Rectal smooth muscle tissue (tissue), 1 donor: ENCODE data around the gene REXO4.

Experiments used
- H3K27ac ChIP-seq: one replicate; pipeline ENCODE4 v1.7.0; 2013; ENCODE audit warnings: low read depth, low read length, inconsistent platforms
- H3K27me3 ChIP-seq: one replicate; pipeline ENCODE4 v1.7.0; 2013; ENCODE audit warnings: low read length; ENCODE audit not compliant: control insufficient read depth, insufficient read depth
- H3K36me3 ChIP-seq: one replicate; pipeline ENCODE4 v1.7.0; 2013; ENCODE audit warnings: low read length; ENCODE audit not compliant: control insufficient read depth, insufficient read depth
- H3K4me1 ChIP-seq: one replicate; pipeline ENCODE4 v1.7.0; 2013; ENCODE audit warnings: low read length; ENCODE audit not compliant: control insufficient read depth, insufficient read depth
- H3K4me3 ChIP-seq: one replicate; pipeline ENCODE4 v1.7.0; 2013; ENCODE audit warnings: low read length
- H3K9ac ChIP-seq: one replicate; pipeline ENCODE4 v1.7.0; 2013; ENCODE audit warnings: low read length

The REXO4 gene

DNA sequence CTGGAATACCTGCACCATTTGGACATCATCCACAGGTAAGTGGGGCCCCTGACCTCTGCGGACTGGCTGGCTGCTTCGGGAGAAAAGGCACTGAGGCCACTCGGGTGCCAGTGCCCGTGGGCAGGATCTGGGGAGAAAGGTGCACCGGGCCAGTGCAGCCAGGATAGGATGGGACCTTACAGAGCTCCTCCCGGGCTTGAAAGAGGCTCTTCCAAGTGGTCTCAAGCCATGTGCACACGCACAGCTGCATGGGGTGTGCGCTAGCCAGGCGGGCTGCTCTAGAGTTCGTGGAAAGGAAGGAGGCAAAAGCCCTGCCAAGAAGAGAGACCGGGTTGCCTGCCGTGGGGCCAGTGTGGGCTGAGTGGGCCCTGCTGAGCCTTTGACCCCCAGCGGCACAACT, 28.2 kb downstream of the REXO4 start:
- Histone ChIP-seq H3K9ac (no peak overlapping the region), H3K4me1 (no peaks in the 10 kb centered on the region), H3K27ac (no peak overlapping the region), H3K4me3 (no peak overlapping the region), H3K27me3 (no peaks in the 10 kb centered on the region), H3K36me3 (no peaks in the 10 kb centered on the region)

DNA sequence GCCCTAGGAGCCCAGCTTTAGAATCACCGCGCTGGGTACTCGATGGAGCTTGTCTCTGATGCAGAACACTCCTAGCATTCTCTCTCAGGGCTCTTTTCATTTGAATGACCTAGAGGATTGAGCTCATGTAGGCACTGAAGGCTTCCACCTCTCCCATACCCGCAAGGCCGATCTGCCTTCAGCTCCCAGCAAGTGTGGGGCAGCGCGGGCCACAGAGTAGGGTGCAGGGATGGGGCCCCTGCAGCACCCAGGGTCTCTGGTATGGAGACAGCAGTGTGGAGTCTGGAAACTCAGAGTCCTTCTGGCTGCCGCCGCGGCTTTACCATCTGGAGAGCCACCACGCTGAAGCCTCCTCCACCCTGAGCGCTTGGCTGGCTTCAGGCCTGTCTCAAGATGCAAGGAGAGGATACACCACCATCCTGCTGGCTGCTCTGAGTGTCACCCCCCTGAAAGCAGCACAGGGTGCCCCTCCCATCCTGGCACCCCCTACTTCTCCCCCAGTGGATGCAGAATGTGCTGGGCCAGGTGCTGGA, 28.7 kb downstream of the REXO4 start:
- Histone ChIP-seq H3K27ac (no peak overlapping the region), H3K4me1 (no peaks in the 10 kb centered on the region), H3K4me3 (no peak overlapping the region), H3K9ac (no peak overlapping the region), H3K27me3 (no peaks in the 10 kb centered on the region), H3K36me3 (no peaks in the 10 kb centered on the region)

DNA sequence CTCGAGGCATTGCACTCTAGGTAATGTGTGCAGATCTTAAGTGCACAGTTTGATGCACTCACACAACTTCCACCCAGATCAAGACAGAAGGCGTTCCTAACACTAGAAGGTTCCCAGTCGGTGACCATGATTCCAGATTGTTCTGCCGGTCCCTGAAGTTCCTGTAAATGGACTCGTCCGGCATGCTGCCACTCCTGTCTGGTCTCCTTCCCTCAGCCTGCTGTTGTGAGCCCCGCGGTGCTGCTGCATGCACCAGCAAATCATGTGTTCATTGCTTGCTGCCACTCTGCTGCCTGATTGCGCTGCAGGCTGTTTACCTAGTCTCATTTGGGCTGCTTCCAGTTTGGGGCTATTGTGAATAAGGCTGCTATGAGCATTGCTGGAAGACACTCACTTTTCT, 30.1 kb downstream of the REXO4 start:
- H3K9ac ChIP-seq: no peak overlapping the region
- H3K36me3 ChIP-seq: no peaks in the 10 kb centered on the region
- H3K4me1 ChIP-seq: no peaks in the 10 kb centered on the region
- H3K4me3 ChIP-seq: no peak overlapping the region
- no peak overlapping the region for H3K27ac ChIP-seq
- H3K27me3 ChIP-seq: no peaks in the 10 kb centered on the region

DNA sequence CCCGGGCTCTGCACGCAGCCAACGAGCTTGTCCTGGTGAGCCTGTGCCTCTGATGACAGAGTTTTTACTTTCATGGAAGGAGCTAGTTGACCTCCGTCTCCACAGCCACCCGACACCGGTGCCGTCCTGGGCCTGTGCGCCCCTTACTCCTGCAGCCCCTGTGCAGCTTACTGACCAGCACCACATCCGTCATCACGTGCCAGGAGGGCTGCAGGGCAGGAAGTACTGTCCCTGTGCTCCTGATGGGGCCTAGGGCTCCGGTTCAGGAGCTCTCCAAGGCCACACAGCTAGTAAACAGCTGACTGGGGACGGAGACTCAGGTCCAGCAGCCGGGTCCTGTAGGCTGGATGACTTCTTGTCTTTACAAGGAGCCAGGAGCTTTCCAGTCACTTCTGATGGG, 31.5 kb downstream of the REXO4 start:
- H3K27me3 ChIP-seq: no peaks in the 10 kb centered on the region
- no peak overlapping the region for H3K9ac ChIP-seq
- no peaks in the 10 kb centered on the region for H3K36me3 ChIP-seq
- no peak overlapping the region for H3K4me3 ChIP-seq
- H3K4me1 ChIP-seq: no peaks in the 10 kb centered on the region
- no peak overlapping the region for H3K27ac ChIP-seq

DNA sequence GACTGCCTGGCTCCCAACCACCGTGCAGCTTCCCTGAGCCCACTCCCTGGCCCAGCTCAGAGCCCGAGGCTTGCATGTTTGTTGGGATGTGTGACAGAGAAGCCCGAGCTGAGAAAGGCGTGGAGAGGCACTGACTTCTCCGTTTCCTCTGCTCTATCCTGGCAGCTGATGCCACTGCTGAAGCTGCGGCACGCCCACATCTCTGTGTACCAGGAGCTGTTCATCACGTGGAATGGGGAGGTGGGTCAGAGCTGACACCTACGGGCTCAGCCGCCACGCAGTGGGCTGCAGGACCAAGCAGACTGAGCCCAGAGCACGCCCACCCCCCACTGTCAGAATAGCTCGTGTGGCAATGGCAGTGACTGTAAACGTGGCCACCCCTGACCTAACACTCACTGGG, 32.4 kb downstream of the REXO4 start:
- H3K27me3 ChIP-seq: no peaks in the 10 kb centered on the region
- H3K27ac ChIP-seq: no peak overlapping the region
- no peaks in the 10 kb centered on the region for H3K4me1 ChIP-seq
- no peak overlapping the region for H3K4me3 ChIP-seq
- H3K9ac ChIP-seq: no peak overlapping the region
- no peaks in the 10 kb centered on the region for H3K36me3 ChIP-seq

DNA sequence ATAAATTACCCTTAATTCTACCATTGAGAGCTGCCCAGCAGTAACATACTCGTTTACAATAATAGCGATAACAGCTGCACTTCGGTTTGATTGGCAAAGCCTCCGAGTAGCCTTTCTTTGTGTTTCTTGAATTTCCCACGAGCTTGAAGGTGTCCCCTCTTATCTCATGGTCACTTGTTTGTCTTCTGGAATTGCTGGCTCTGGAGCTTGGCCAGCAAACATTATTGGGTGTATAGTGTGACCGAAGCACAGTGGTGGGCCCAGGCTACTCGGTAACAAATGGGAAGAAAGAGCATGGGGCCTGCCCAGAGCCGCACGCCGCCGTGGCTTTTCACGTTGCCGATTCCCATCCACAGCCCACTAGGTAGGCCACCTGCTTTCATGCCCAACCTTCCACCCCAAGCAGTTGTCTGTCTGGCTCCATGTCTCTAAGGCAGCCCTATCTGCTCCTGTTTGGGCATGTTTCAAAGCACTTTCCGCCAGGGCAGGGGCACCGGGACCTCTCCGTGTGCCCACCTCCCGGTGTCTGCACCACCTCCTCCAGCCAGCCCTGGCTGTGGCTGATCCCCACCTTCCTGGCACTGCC, 33.0 kb downstream of the REXO4 start:
- no peaks in the 10 kb centered on the region for H3K4me1 ChIP-seq
- H3K9ac ChIP-seq: no peak overlapping the region
- no peaks in the 10 kb centered on the region for H3K27me3 ChIP-seq
- no peak overlapping the region for H3K27ac ChIP-seq
- no peak overlapping the region for H3K4me3 ChIP-seq
- H3K36me3 ChIP-seq: no peaks in the 10 kb centered on the region

DNA sequence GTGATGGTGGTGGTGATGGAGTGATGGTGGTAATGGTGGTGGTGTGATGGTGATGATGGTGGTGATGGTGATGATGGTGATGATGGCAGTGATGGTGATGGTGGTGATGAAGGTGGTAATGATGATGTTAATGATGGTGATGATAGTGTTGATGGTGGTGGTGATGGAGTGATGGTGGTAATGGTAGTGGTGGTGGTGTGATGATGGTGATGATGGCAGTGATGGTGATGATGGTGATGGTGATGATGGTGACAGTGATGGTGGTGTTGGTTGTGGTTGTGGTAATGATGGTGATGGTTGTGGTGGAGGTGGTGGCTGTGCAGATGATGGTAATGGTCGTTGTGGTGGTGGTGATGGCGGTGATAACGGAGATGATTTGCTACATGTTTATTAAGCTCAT, 34.4 kb downstream of the REXO4 start:
- H3K9ac ChIP-seq: no peak overlapping the region
- H3K4me3 ChIP-seq: no peak overlapping the region
- no peaks in the 10 kb centered on the region for H3K4me1 ChIP-seq
- no peak overlapping the region for H3K27ac ChIP-seq
- no peaks in the 10 kb centered on the region for H3K27me3 ChIP-seq
- H3K36me3 ChIP-seq: no peaks in the 10 kb centered on the region

DNA sequence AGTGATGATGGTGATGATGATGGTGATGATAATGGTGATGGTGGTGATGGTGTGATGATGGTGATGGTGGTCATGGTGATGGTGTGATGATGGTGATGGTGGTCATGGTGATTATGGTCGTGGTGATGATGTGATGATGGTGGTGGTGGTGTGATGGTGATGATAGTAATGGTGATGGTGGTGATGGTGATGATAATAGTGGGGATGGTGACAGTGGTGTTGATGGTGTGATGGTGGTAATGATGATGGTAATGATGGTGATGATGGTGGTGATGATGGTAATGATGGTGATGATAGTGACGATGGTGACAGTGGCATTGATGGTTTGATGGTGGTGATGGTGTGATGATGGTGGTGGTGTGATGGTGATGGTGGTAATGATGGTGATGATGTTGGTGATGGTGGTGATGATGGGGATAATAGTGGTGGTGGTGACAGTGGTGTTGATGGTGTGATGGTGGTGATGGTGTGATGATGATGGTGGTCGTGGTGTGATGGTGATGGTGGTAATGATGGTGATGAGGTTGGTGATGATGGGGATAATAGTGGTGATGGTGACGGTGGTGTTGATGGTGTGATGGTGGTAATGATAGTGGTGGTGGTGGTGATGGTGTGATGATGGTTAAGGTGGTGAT, 35.2 kb downstream of the REXO4 start:
- Histone ChIP-seq H3K36me3 (no peaks in the 10 kb centered on the region), H3K27ac (no peak overlapping the region), H3K9ac (no peak overlapping the region), H3K4me3 (no peak overlapping the region), H3K4me1 (no peaks in the 10 kb centered on the region), H3K27me3 (no peaks in the 10 kb centered on the region)

DNA sequence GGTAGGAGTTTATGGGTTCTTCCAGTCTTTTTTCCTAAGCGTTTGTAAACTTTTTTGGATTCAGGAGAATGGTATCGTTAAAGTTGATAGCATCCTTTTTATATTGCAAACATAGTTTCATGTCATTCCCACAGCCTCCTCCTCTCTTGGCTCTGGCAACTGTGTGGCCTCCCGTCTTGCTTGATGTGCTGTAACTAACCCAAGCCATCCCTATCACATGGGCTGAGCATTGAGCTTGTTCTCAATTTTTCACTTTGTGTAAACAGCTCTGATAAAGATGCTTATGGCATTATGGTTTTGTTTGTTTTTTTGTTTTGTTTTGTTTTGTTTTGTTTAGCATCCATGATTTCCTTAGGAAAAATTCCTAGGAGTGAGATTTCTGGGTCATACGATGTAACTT, 37.1 kb downstream of the REXO4 start:
- no peak overlapping the region for H3K9ac ChIP-seq
- H3K27me3 ChIP-seq: no peaks in the 10 kb centered on the region
- no peak overlapping the region for H3K4me3 ChIP-seq
- no peaks in the 10 kb centered on the region for H3K36me3 ChIP-seq
- H3K4me1 ChIP-seq: peaks cover 3% of the 10 kb centered on the region
- H3K27ac ChIP-seq: no peak overlapping the region

DNA sequence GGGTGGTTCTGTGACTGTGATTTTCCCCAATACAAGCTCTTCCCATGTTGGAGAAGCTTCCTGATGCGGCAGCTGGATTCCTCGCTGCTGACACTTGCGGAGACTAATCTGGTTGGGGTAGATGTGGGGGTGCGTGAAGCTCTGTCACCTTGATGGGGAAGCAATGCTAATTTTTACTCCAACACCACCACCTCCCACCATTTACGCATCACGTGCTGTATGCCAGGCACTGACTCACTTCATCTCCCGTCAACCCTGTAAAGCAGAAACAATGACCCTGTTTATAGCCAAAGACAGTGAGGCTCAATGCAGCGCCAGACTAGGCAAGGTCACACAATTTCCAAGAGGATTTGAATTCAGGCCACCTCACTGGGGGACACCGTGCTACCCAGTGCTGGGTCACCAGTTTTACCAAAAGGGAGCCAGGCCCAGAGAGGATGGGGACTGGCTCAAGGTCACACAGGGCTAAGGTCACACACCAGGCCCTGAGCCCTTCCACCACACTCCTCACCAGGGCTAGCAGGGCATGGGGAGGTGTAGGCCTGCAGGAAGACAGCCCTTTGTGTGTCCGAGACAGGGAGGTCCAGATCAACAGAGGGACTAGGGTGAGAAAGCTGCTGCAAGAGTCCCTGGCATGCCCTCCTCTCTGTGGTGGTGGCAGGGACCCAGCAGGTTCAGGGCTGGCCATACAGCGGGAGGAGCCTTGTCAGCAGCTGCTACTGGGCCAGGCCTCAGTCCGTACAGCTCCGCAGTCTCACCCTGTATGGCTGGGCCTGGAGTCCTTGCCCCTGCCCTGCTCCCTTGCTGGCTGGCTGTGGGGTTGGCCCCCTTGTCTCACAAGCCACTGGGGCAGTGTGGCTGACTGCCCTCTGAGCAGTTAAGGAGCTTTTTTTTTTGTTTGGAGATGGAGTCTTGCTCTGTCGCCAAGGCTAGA, 38.4 kb downstream of the REXO4 start:
- Histone ChIP-seq H3K36me3 (no peaks in the 10 kb centered on the region), H3K27me3 (no peaks in the 10 kb centered on the region), H3K9ac (no peak overlapping the region), H3K27ac (no peak overlapping the region), H3K4me1 (peaks cover 7% of the 10 kb centered on the region), H3K4me3 (no peak overlapping the region)

DNA sequence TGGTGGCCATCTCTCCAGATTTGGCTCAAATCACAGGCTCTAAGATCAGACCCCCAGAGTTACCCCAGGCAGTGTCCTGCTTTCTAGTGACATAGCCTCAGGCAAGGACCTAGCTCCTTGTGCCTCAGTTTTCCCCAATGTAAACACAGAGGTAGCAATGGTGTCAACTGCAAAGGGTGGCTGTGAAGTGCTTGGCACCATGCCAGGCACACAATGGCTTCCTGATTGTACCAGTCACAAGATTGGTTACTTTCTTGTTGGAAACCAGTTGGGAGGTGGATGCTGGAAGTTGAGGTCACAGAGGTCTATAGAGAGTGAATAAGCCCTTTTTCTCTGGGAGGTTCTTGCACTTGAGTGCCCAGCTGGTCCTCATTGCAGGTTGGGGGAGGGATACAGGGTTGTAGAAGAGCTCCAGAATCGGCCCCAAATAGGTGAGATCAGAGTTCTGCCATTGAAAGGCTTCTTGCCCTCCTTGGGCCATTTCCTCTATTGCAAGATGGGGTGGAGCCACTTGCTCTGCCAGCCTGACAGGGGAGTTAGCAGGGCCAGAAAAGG, 39.3 kb downstream of the REXO4 start:
- Histone ChIP-seq H3K27me3 (no peaks in the 10 kb centered on the region), H3K9ac (no peak overlapping the region), H3K36me3 (no peaks in the 10 kb centered on the region), H3K4me1 (peaks cover 7% of the 10 kb centered on the region), H3K4me3 (no peak overlapping the region), H3K27ac (no peak overlapping the region)

DNA sequence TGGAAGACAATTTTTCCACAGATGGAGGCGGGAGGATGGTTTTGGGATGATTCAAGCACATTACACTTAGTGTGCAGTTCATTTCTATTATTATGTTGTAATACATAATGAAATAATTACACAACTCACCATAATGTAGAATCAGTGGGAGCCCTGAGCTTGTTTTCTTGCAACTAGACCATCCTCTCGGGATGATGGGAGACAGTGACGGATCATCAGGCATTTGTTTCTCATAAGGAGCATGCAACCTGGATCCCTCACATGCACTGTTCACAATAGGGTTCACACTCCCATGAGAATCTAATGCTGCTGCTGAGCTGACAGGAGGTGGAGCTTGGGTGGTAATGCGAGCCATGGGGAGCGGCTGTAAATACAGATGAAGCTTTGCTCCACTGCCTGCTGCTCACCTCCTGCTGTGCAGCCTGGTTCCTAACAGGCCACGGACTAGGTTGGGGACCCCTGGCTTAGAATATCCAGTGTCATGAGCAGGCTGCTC, 40.0 kb downstream of the REXO4 start:
- Histone ChIP-seq H3K27ac (no peak overlapping the region), H3K27me3 (no peaks in the 10 kb centered on the region), H3K9ac (no peak overlapping the region), H3K4me1 (peaks cover 7% of the 10 kb centered on the region), H3K36me3 (no peaks in the 10 kb centered on the region), H3K4me3 (no peak overlapping the region)
